Breast epithelium (tissue), 3 donors: ENCODE data around the gene AOAH.

ENCODE experiments used
- CTCF ChIP-seq, 3 donors: fragments of 450-650 bp; IDR thresholded peaks; one replicate each; pipeline ENCODE4 v1.5.1; 2016 to 2017; ENCODE audit warnings: antibody characterized with exemption in 3 of 3, mild to moderate bottlenecking in 3 of 3, moderate library complexity in 3 of 3
- POLR2A ChIP-seq: fragments of 450-650 bp; IDR thresholded peaks from one replicate; pipeline ENCODE4 v1.6.1; 2016; ENCODE audit warnings: antibody characterized with exemption, mild to moderate bottlenecking, moderate library complexity

- TF ChIP-seq CTCF (IDR thresholded peaks at IDR 0.05), result no peak
- no peak for TF ChIP-seq POLR2A
Observed at GRCh38 chr7:36469236-36469635, 255.1 kb downstream of the AOAH start.
